Stimulated activated CD4-positive, alpha-beta T cell treated with anti-CD3 and anti-CD28 coated beads, Interleukin-2, amount 100 ng/mL, for 48 hours (primary cell): ENCODE results near the gene SEMA4B.
"Not testable (repeated sequence)": the region's sequence is repeated elsewhere in the genome, so short reads cannot be mapped to it uniquely, and the experiment has no call there.

Experiments
- DNase-seq, 2 donors: peaks; one replicate each; pipeline ENCODE4 v3.0.0-alpha.2; 2020

The SEMA4B gene

DNA sequence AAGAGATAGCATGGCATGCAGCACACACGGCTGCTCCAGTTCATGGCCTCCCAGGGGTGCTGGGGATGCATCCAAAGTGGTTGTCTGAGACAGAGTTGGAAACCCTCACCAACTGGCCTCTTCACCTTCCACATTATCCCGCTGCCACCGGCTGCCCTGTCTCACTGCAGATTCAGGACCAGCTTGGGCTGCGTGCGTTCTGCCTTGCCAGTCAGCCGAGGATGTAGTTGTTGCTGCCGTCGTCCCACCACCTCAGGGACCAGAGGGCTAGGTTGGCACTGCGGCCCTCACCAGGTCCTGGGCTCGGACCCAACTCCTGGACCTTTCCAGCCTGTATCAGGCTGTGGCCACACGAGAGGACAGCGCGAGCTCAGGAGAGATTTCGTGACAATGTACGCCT lies 27.8 kb downstream of the SEMA4B start:
- DNase-seq, result no peak

DNA sequence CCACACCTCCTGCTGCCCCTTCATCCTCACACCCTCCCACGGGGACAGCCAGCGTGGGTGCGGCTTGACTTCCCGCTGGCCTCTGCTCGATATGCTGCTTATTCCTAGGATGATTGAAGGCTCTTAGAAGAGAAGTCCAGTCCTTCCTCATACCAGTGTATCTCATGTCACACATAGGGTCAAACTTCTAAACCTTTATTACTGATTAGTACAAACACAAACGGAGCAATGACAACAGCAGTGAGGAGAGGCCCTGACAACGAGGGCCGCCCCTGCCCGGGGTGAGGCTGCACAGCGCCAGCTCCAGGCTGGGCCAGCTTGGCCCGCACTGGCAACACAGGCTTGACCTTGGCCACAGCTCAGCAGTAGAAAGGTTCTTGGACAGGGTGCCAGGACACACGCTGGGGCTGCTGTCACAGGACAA lies 29.0 kb downstream of the SEMA4B start:
- no peak for DNase-seq

GRCh38 chr15:90230610-90231009 lies 29.5 kb downstream of the SEMA4B start:
- DNase-seq, result no peak

- peak; percentile 46 to 52 for DNase-seq
Measured at GRCh38 chr15:90231028-90232017, 30.2 kb downstream of the SEMA4B start.

DNA sequence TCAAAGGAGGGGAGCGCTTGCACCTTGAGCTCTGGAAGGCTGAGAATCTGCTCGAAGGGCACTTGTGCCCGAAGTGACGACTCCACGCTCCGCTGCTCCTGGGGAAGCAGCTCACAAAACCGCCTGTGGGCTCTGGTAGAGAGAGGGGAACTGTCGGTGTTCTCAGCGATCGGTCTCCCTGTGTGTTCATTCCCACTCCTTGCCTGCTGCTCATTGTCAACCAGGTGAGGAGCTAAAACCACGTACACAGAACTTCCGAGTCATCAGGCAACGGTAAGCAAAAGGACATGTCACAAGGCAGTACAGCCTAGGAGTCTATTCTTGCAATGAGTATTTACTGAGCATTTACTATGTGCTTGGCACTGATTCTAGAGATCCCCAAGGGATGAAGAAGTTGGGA lies 31.1 kb downstream of the SEMA4B start:
- DNase-seq, result no peak

- no peak for DNase-seq
Measured at GRCh38 chr15:90232941-90233386, 31.8 kb downstream of the SEMA4B start.

- peak; percentile 53 to 95 for DNase-seq
Measured at GRCh38 chr15:90233387-90234095, 32.4 kb downstream of the SEMA4B start, which contains the start of gene CIB1. Gene CIB1 (minus strand): TSS chr15:90233941. CDS start chr15:90233885, 56 bp downstream.

DNA sequence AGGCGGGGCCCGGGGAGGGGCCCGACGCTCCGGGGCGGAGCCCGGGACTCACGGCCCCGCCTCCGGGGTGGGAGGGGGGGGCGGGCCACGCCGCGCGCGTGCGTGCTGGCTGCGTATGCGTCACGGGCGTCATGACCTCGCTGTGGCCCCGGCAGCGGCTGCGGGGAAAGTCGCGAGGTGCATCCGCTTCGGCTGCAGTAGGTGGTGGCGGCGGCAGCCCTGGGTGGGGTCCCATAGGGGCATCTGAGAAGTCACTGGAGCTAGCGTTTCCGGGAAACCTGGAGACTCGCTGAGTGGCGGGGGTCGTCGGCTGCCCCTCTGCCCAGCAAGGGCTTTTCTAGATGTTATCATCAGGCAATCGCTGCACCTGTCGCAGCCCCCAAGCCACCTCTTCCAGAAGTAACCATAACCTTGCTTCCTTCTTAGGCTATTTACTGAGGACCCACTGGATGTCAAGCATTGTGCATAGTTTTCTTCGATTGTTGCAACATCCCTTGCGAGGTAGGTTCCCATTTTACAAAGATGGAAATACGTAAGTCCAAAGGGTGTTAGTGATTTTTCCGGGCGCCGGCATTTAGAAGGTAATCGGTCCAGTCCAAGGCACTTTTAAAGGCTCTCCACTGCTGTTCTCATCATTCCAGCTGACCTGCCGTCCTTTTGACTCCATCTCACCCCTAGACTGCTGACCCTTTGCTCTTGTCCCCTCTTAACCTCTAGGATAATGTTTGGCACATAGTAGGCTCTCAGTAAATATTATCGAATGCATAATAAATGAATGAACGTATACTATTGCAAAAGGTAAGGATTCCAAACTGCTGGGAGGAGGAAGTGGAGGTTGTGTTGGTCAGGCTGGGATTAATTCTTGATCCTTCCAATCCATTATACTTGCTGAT lies 33.2 kb downstream of the SEMA4B start, which contains the start of gene GDPGP1:
TSS of gene GDPGP1 (plus strand) at position 114 of the 893 bp plus-strand sequence. CDS start 6,700 bp downstream, outside the sequence.
- DNase-seq, result peak in 1 of 2 donors; percentile 92

DNA sequence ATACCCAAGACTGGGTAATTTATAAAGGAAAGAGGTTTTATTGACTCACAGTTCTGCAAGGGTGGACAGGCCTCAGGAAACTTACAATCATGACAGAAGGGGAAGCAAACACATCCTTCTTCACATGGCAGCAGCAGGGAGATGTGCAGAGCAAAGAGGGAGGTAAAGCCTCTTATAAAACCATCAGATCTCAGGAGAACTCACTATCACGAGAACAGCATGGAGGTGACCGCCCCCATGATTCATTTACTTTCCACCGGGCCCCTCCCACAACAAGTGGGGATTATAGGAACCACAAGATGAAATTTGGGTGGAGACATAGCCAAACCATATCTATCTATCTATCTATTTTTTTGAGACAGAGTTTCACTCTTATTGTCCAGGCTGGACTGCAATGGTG lies 38.2 kb downstream of the SEMA4B start:
- no peak for DNase-seq

- no peak for DNase-seq
Measured at GRCh38 chr15:90240856-90241255, 39.7 kb downstream of the SEMA4B start.

- DNase-seq, result no peak
Measured at GRCh38 chr15:90241343-90242192, 40.4 kb downstream of the SEMA4B start.

GRCh38 chr15:90243943-90244639 lies 43.0 kb downstream of the SEMA4B start:
- DNase-seq, result no peak

- DNase-seq, result no peak
Measured at GRCh38 chr15:90248789-90249202, 47.7 kb downstream of the SEMA4B start.

DNA sequence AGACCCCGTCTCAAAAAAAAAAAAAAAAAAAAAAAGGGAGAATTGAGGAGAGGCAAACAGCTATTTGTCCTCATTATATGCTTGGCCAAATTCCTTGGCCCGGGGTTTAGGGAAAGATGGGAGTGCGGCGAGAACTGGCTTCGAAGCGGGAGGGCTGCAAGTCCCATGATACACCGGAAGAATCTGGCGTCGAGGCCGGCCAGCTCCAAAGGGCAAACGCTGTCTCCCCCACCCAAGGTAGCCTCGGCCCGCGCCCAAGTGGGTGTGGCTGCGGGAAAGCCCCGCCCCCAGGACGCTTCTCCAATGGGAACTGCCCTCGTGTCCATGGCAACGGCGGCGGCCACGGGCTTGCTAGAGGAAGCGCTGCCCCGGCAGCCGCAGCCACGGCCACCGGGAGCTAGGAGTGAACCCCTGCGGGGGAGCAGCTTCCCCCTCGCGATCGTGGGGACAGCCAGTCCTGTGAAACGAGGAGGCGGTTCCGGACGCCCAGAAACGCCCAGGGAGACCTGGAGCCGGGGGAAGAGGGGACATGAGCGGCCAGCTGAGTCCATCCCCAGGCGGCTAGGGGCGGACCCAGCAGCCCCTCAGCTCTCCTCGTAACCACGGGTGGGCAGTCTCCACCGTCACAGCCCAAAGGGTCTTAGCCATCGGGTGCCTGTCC lies 48.2 kb downstream of the SEMA4B start, which contains the start of gene TTLL13:
TSS of gene TTLL13 (plus strand) at position 354 of the 661 bp plus-strand sequence. CDS start 1,075 bp downstream, outside the sequence.
- peak; percentile 70 to 87 for DNase-seq

GRCh38 chr15:90257776-90258175 lies 56.6 kb downstream of the SEMA4B start:
- no peak for DNase-seq

- no peak for DNase-seq
Measured at GRCh38 chr15:90259524-90259923, 58.4 kb downstream of the SEMA4B start.

DNA sequence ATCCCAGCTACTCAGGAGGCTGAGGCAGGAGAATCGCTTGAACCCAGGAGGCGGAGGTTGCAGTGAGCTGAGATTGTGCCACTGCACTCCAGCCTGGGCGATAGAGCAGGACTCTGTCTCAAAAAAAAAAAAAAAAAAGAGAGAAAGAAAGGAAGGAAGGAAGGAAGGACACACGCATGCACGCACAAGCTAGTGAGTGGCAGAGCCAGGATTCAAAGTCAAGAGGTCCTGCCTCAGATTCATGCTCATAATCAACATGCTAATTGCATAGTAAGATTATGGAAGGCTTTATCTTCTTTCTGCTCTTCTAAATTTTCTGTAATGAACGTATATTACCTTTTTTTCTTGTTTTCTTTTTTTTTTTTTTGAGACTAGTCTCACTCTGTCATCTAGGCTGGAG lies 59.6 kb downstream of the SEMA4B start:
- not testable (repeated sequence) for DNase-seq

DNA sequence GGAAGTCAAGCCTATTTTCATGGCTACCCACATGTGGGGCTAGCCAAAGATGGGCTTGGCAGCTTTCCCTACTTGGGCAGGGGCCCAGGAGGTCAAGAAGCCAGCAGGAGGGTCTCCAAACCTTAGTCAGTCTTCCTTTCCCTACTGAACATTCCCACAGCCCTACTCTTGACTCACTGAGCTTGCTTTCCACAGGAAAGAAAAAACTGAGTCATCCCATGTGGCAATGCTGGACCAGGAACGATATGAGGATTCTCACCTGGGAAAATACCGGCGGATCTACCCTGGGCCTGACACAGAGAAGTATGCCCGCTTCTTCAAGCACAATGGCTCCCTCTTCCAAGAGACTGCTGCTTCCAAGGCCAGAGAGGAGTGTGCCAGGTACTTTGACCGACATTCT lies 60.7 kb downstream of the SEMA4B start:
- DNase-seq, result no peak

GRCh38 chr15:90262426-90262825 lies 61.3 kb downstream of the SEMA4B start:
- DNase-seq, result no peak

GRCh38 chr15:90264671-90265070 lies 63.5 kb downstream of the SEMA4B start:
- peak in 1 of 2 donors; percentile 24 for DNase-seq
